Articular chondrocyte of knee joint (primary cell): Measurements from ENCODE around the gene LZTFL1. TPM values are rescaled to one million over a fixed set of nuclear protein-coding genes. Genes with fewer than 3 reads are reported as not detected.

ENCODE experiments used
- total RNA-seq: library from RNA; depleted of rRNA; stranded (reverse); fragments of >200 nt; gene quantifications from 2 replicates; pipeline ENCODE4 v1.2.3, GENCODE V29; 2012

LZTFL1 gene, protein sequence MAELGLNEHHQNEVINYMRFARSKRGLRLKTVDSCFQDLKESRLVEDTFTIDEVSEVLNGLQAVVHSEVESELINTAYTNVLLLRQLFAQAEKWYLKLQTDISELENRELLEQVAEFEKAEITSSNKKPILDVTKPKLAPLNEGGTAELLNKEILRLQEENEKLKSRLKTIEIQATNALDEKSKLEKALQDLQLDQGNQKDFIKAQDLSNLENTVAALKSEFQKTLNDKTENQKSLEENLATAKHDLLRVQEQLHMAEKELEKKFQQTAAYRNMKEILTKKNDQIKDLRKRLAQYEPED
- total RNA-seq, result 26.7 and 29.5 TPM in 2 replicates

DNA sequence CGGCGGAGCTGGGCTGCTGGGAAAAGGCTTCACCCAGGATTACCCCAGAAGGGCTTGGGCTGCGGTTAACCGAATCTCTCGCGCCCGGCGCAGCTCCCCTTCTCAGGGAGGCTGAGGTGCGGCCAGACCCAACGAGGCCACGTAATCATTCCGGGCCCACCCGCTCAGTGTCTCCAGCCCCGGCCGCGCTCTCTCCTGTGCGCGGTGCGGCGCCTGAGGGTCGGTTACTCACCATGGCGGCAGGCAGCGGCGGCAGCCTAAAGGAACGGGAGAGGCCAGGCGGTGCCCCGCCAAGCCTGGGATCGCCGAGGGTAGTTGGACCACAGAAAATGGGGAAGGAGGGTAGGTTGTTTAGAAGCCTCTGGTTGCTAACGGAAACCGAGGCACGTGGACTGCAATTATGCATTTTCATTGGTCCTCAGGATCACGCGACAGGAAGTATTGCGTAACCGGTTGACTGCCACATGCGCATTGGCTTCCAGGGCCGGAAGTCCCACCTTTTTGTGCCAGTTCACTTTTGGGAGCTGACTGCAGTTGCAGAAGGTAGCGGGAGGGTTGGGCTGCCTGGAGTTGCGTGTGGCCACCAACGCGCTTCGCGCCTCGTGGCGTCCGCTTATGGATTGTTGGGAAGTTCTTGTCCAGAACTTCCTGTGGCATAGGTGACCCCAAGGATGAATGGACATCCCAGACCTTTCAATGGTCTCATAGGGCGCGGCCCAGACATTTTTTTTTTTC lies at the start of gene LZTFL1:
TSS of gene LZTFL1 (minus strand) at position 363 of the 735 bp plus-strand sequence. CDS start at position 235, 128 bp downstream.

DNA sequence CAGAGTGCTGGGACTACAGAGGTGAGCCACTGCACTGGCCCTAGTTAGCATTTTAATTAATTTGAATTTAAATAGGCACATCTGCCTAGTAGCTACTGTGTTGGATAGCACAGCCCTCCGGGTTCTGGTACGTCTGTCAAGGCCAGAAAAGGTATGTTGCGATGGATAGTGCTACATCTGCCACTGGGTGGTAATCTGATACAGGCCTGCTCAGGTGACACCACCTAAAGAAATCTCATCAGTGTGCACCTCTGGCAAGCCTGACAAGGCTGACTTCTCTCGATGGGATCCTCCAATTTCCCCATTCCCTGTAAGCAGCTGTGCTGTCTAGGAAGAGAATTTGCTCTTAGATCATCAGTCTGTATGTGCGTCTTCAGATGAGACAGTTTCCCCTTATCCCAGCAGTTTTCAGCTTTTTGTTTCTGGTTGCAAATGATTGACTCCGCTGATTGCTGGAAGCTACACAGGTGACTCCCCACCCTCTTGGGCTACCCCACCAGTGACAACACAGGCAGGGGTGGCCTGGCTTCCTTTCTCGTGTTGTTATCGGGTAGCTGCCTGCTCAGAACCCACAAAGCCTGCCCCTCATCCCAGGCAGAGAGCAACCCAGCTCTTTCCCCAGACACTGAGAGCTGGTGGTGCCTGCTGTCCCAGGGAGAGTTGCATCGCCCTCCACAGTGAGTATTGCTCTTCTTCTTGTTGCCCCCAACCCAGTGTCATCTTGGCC lies 44.2 kb upstream of the LZTFL1 start, which contains the start of gene CCR9:
TSS of gene CCR9 (plus strand) at position 565 of the 727 bp plus-strand sequence. CDS start 8,391 bp downstream, outside the sequence.

DNA sequence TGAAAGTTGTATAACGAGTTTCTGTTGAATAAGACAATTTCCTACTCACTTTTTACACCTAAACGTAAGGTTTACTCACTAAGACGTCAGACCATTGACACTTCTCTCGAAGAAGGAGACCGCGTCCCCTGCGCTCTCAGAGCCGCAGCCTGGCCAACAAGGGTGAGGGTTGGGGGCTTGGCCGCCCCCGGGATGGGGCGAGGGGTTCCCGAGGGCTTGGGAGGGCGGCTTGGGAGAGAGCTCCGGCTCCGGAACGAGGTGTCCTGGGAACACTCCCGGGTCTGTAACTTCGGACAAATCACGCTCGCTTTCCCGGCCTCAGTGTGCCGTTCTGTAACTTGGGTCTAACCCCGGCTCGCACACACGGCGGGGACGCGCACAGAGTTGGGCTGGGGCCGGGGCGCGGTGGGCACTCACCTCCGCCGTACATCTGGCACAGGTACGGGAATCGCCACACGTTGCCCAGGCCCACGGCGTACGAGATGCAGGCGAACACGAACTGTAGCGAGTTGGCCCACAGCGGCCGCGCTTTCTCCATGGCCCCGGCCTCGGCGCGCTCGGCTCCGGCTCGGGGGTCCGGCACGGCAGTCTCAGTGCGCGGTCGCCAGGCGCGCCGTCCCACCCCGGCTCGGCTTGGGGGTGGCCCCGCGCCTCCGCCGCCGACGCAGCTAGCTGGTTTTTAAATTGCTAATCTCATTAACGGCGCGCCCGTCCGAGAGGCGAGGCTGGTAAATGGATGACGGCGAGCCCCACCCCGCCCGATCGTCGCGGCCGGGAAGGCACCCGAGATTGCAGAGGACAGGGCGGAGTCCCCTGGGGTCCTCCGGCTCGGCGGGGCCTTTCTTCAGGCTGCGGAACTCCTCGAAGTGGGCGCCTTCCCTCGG lies 45.8 kb downstream of the LZTFL1 start, which contains the start of gene SLC6A20:
TSS of gene SLC6A20 (minus strand) at position 655 of the 884 bp plus-strand sequence. CDS start at position 538, 117 bp downstream.

Other genes starting within 250 kb of the LZTFL1 start
- gene LIMD1, start 247.4 kb downstream of the LZTFL1 start, total RNA-seq, result 19.8 and 27.3 TPM in 2 replicates
- gene SACM1L, start 152.7 kb downstream of the LZTFL1 start, total RNA-seq, result 40.9 and 45.1 TPM in 2 replicates
- gene SLC6A20, start 45.6 kb downstream of the LZTFL1 start, total RNA-seq, result not detected in 2 replicates
- not detected in 2 replicates for gene CCR9, start 44.4 kb upstream of the LZTFL1 start, total RNA-seq
- not detected in 2 replicates for gene CXCR6, start 101.3 kb upstream of the LZTFL1 start, total RNA-seq
- 26.7 and 32.1 TPM in 2 replicates for gene FYCO1, start 153.7 kb upstream of the LZTFL1 start, total RNA-seq
- gene XCR1, start 185.4 kb upstream of the LZTFL1 start, total RNA-seq, result not detected in 2 replicates